Neuron (in vitro differentiated cells): ENCODE results near the gene NONO.
"Not testable (repeated sequence)": the region's sequence is repeated elsewhere in the genome, so short reads cannot be mapped to it uniquely, and the experiment has no call there.

Experiments
- H2AFZ ChIP-seq: one replicate; pipeline ENCODE4 v1.6.1; 2013; ENCODE audit warnings: low read depth, mild to moderate bottlenecking, inconsistent platforms, low read length, moderate library complexity
- H3K27me3 ChIP-seq: one replicate; pipeline ENCODE4 v1.6.1; 2013; ENCODE audit warnings: low read length; ENCODE audit not compliant: insufficient read depth
- H3K36me3 ChIP-seq: one replicate; pipeline ENCODE4 v1.6.1; 2013; ENCODE audit warnings: low read length; ENCODE audit not compliant: insufficient read depth
- H3K4me1 ChIP-seq: one replicate; pipeline ENCODE4 v1.6.1; 2013; ENCODE audit warnings: low read length; ENCODE audit not compliant: insufficient read depth
- H3K4me3 ChIP-seq: 2 replicates; pipeline ENCODE4 v1.5.1; 2013; ENCODE audit warnings: mild to moderate bottlenecking, low read length, moderate library complexity
- H3K9me3 ChIP-seq: one replicate; pipeline ENCODE4 v1.6.1; 2013; ENCODE audit warnings: low read length

The NONO gene

DNA sequence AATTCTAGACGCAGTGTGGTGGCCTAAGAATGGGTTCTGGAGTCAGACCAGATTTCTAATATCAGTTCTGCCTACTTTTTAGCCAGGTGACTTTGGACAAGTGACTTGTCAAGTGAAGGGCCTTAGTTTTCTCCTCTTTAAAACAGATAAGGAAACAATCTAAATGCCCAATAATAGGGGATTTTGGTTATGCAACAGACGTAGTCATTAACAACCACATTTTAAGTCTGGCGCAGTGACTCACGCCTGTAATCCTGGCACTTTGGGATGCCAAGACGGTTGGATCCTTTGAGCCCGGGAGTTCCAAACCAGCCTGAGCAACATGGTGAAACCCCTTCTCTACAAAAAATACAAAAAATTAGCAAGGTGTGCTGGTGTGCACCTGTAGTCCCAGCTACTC lies 27.4 kb upstream of the NONO start:
- no peak overlapping the region for H3K4me3 ChIP-seq
- H3K36me3 ChIP-seq, result peaks cover 3% of the 10 kb centered on the region
- no peaks in the 10 kb centered on the region for H3K9me3 ChIP-seq

DNA sequence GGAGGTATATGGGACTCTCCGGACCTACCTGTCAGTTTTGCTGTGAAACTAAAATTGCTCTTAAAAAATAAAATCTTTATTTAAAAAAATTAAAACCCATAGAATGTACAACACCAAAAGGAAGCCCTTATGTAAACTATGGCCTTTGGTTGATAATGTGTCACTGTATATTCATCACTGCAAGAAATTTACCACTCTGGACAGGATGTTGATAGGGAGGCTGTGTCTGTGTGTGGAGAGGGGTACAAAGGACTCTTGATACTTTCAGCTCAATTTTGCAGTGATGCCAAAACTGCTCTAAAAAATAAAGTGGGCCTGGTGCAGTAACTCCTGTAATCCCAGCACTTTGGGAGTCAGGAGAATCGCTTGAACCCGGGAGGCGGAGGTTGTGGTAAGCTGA lies 26.6 kb upstream of the NONO start:
- Histone ChIP-seq H3K36me3 (no peaks in the 10 kb centered on the region), H3K4me3 (no peak overlapping the region), H3K4me1 (peaks cover 17% of the 10 kb centered on the region), H2AFZ (no peak overlapping the region), H3K9me3 (no peaks in the 10 kb centered on the region), H3K27me3 (no peaks in the 10 kb centered on the region)

More for the DNA sequence above, 27.4 kb upstream of the NONO start:
- Histone ChIP-seq H3K27me3 (no peaks in the 10 kb centered on the region), H3K4me1 (peaks cover 17% of the 10 kb centered on the region), H2AFZ (peak overlapping the region; percentile 23)

DNA sequence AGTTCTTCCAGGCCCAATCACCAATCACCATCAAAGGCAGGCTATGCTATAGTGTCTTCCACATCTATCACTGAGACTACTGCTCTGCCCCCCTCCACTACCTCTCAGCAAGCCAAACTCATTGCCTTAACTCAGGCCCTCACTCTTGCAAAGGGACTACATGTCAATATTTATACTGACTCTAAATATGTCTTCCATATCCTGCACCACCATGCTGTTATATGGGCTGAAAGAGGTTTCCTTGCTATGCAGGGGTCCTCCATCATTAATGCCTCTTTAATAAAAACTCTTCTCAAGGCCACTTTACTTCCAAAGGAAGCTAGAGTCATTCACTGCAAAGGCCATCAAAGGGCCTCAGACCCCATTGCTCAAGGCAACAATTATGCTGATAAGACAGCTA lies 14.8 kb upstream of the NONO start:
- H3K27me3 ChIP-seq, H3K4me3 ChIP-seq, H3K9me3 ChIP-seq, H2AFZ ChIP-seq, H3K36me3 ChIP-seq, H3K4me1 ChIP-seq: not testable (repeated sequence)

DNA sequence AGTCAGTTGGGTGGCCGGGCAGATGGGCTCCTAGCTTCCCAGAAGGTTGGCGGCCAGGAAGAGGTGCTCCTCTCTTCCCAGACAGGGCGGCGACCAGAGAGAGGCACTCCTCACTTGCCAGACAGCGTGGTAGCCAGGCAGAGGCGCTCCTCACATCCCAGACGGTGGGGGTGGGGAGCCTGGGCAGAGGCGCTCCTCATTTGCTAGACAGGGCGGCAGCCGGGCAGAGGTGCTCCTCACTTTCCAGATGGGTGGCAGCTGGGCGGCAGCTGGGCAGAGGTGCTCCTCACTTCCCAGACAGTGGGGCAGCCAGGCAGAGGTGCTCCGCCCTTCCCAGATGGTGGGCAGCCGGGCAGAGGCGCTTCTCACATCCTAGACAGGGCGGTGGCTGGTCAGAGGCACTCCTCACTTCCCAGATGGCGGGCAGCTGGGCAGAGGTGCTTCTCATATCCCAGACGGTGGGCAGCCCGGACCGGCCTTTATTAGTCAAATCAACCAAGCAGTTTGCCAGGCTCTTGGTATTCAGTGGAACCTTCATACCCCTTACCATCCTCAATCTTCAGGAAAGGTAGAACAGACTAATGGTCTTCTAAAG lies 13.5 kb upstream of the NONO start:
- Histone ChIP-seq H2AFZ (no peak overlapping the region), H3K27me3 (no peaks in the 10 kb centered on the region), H3K4me1 (no peaks in the 10 kb centered on the region), H3K9me3 (no peaks in the 10 kb centered on the region), H3K36me3 (no peaks in the 10 kb centered on the region), H3K4me3 (no peak overlapping the region)

DNA sequence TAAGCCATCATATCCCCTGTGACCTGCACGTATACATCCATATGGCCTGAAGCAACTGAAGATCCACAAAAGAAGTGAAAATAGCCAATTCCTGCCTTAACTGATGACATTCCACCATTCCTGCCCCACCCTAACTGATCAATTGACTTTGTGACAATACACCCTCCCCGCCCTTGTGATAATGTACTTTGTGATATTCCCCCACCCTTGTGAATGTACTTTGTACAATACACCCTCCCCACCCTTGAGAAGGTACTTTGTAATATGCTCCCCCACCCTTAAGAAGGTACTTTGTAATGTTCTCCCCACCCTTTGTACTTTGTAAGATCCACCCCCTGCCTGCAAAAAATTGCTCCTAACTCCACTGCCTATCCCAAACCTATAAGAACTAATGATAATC lies 11.1 kb upstream of the NONO start:
- not testable (repeated sequence) for H3K36me3 ChIP-seq, H3K9me3 ChIP-seq, H2AFZ ChIP-seq, H3K4me3 ChIP-seq, H3K27me3 ChIP-seq, H3K4me1 ChIP-seq

DNA sequence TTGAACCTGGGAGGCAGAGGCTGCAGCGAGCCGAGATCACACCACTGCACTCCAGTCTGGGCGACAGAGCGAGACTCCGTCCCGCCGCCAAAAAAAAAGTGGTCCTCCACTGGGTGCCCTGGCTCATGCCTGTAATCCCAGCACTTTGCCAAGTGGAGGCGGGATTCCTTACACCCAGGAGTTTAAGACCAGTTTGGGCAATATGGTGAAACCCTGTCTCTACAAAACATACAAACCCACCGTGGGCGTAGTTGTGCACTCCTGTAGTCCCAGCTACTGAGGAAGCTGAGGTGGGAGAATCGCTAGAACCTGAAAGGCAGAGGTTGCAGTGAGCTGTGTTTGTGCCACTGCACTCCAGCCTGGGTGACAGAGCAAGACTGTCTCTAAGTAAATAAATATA lies 2.1 kb upstream of the NONO start:
- not testable (repeated sequence) for H3K36me3 ChIP-seq, H3K4me1 ChIP-seq, H3K4me3 ChIP-seq, H2AFZ ChIP-seq, H3K27me3 ChIP-seq, H3K9me3 ChIP-seq

DNA sequence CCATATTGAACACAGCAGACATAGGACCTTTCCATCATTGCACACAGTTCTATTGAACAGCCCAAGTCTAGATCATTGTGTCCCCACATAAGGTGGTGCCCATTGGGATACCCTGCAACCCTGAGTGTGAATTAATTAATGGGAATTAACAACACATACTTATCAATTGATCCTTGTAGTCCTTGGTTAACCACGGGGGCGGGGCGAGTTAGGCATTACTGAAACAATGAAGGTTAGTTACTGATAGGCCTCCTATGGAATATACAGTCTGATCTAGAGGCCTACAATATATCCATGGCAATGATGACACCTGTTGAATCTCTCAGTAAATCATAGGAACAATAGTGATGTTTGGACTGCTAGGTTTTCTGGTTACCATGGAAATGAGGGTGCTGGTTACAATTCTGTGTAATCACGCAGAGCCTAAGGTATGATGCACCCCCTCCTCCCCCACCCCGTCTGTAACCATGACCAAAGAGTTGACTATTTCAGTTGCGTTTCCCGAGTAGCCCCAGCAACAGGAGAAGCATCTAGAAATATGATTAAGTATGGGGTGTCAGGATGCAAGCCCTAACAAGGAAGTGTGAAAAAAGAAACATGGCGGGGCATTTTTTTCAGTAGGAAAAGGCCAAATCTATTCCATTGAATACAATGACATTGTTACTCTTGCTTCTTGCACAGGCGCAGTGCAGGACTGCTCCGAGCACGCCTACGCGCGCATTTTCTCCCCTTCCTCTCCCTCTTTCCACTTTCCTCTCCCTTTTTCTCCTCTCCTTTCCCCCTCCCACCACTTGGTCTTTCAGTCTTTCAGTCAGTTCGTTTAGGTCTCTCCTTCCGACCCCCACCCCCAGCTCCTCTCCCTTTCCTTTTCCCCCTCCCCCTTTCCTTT lies 677 bp upstream of the NONO start:
- Histone ChIP-seq H3K4me3 (peak overlapping the region; percentile 43), H3K36me3 (peaks cover 13% of the 10 kb centered on the region), H3K27me3 (no peaks in the 10 kb centered on the region), H3K4me1 (peaks cover 11% of the 10 kb centered on the region), H3K9me3 (no peaks in the 10 kb centered on the region), H2AFZ (no peak overlapping the region)

DNA sequence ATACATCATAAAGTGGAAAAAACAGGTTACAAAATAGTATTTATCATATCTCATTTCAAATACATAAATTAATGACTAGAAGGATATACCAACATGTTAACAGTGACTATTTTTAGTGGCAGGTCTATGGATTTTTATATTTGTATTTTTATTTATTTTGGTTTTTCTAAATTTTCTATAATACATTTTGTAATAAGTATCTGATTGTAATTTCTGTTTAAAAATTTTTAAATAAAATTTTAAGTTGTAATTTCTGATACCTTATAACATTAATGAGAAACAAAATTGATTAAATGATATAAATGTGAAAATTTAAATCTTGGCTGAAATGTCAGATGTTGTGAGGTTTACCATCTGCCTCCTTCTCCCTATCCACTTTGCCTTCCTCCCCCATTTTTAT lies 2.5 kb downstream of the NONO start:
- Histone ChIP-seq H3K27me3 (no peaks in the 10 kb centered on the region), H3K36me3 (peaks cover 28% of the 10 kb centered on the region), H3K4me1 (peaks cover 11% of the 10 kb centered on the region), H3K4me3 (peak overlapping the region; percentile 95), H2AFZ (no peak overlapping the region), H3K9me3 (no peaks in the 10 kb centered on the region)

DNA sequence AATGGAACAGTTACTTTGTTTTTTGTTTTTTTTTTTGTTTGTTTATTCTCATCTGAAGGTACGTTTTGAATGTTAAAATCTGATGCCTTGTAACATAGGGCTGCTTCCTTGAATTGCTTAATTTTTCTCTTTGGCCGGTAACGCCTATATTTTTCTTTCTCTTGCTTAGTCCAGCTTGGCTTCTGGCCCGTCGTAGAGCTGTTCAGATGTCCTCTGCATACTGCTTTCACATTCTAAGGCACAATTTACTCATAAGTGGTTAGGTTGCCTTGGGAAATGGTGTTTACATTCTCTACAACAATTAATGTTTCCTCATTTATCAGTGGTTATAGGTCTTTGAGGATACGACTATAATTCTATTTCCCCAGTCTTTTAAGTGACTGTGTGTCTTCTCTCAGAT lies 7.9 kb downstream of the NONO start:
- Histone ChIP-seq H3K4me3 (no peak overlapping the region), H3K36me3 (peaks cover 49% of the 10 kb centered on the region), H2AFZ (no peak overlapping the region), H3K4me1 (peaks cover under 1% of the 10 kb centered on the region), H3K9me3 (no peaks in the 10 kb centered on the region), H3K27me3 (no peaks in the 10 kb centered on the region)

DNA sequence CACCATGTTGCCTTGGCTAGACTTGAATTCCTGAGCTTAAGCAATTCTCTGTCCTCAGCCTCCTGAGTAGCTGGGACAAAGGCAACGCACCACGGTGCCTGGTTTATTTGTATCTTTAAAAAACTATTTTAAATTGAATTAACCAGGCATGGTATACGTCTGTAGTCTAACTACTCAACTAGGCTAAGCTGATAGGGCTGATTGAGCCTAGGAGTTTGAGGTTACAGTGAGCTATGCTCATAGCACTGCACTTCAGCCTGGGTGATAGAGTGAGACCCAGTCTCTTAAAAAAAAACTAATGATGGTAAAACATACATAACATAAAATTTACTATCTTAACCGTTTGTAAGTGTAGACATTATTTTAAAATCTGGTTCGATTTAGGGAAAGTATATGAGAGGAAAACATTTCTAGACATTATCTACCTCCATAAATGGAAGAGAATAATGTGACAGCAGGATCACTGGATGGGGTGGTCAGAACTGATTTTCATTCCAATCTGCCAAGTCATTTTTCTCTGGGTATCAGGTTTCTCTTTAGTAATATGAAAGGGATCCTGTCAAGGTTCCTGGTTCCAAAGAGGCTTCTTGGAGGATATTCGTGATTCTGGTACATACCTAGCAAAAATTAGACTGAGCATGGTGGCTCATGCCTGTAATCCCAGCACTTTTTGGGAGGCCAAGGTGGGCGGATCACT lies 9.4 kb downstream of the NONO start:
- H3K9me3 ChIP-seq, result no peaks in the 10 kb centered on the region

DNA sequence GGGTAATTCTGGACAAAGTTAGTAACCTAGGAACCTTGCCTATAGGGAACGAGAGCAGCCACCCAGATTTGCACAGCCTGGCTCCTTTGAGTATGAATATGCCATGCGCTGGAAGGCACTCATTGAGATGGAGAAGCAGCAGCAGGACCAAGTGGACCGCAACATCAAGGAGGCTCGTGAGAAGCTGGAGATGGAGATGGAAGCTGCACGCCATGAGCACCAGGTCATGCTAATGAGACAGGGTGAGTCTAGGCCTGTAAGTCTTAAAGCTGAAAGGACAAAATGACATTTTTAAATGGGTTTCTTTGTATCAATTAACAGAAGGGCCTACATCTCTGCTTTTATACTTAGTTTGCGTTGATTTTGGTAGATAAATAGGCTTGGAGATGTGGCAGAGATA lies 13.4 kb downstream of the NONO start:
- no peaks in the 10 kb centered on the region for H3K9me3 ChIP-seq
- H3K4me1 ChIP-seq, result no peaks in the 10 kb centered on the region
- H3K4me3 ChIP-seq, result no peak overlapping the region
- H2AFZ ChIP-seq, result no peak overlapping the region
- H3K36me3 ChIP-seq, result peaks cover 52% of the 10 kb centered on the region
- H3K27me3 ChIP-seq, result no peaks in the 10 kb centered on the region

More for the DNA sequence above, 9.4 kb downstream of the NONO start:
- no peak overlapping the region for H3K4me3 ChIP-seq
- H3K4me1 ChIP-seq, result no peaks in the 10 kb centered on the region
- no peak overlapping the region for H2AFZ ChIP-seq
- H3K36me3 ChIP-seq, result peaks cover 57% of the 10 kb centered on the region
- no peaks in the 10 kb centered on the region for H3K27me3 ChIP-seq

DNA sequence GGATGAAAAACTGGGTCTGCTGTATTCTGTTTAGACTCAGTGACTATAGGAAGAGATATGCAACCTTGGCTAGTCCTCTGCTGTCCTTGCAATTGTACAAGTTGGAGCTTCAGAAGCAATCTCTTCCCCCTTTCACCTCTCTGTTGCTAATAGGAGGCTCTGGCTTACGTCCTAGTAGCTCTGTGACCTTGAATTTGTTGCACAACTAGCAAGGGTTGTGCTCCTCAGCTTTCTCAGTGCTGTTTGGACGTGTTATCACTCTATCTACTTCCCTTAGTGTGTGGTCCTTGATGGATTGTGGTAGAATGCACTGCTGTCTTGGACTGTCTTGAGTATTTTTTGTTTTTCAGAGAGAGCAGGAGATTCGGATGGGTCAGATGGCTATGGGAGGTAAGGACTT lies 14.7 kb downstream of the NONO start:
- H3K9me3 ChIP-seq, result no peaks in the 10 kb centered on the region
- no peak overlapping the region for H2AFZ ChIP-seq
- H3K4me1 ChIP-seq, result no peaks in the 10 kb centered on the region
- peaks cover 41% of the 10 kb centered on the region for H3K36me3 ChIP-seq
- no peak overlapping the region for H3K4me3 ChIP-seq
- no peaks in the 10 kb centered on the region for H3K27me3 ChIP-seq

DNA sequence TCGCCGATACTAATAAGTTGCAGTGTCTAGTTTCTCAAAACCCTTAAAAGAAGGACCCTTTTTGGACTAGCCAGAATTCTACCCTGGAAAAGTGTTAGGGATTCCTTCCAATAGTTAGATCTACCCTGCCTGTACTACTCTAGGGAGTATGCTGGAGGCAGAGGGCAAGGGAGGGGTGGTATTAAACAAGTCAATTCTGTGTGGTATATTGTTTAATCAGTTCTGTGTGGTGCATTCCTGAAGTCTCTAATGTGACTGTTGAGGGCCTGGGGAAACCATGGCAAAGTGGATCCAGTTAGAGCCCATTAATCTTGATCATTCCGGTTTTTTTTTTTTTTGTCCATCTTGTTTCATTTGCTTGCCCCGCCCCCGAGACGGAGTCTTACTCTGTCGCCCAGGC lies 16.6 kb downstream of the NONO start:
- H3K36me3 ChIP-seq, result peaks cover 32% of the 10 kb centered on the region
- H2AFZ ChIP-seq, H3K9me3 ChIP-seq, H3K27me3 ChIP-seq, H3K4me3 ChIP-seq, H3K4me1 ChIP-seq: not testable (repeated sequence)
